ENCODE measurements around the gene DAG1. TPM values are rescaled to one million over a fixed set of nuclear protein-coding genes. Genes with fewer than 3 reads are reported as not detected.

The DAG1 gene
- total and polyA plus RNA-seq, 2 experiments from 2014 or later, result 29.9 to 152 TPM

DNA sequence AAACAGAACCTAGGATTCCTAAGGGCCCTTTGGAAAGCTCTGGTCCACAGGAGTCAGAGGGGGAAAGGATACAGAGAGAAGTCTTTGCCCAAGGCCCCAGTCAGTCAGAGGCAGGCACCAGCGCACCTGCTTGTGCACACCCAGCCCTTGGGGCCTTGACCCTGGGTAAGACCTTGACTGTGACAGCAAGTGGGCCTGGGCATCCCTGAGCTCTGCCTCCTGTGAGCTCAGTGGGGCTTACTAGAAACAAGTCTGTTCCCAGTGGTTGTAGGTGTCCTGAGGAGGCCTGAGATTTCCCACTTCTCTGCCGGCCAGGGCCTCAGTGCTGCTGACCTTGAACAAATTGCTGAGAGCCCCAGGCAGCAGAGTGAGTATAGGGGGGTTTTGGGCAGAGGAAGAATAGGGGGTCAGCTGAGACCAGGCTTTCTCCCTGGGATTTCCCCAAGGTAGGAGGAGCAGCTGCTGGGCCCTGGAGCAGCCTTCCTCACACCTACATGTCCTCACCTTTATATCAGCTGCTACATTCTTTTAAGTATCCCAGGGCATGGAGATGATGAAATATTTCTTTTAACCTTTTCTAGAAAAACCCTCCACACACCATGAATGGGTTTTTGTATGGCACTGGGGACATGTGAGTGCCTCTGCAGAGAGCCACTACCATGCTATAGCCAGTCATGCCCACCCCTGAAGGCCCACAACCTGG lies 9.7 kb upstream of the DAG1 start (continued):
- no peak for TF ChIP-seq ZNF331 (CRISPR knock-in tag; IDR thresholded peaks at IDR 0.05; ENCODE audit: low read depth)
- no peak for TF ChIP-seq POLR2AphosphoS5 (IDR thresholded peaks at IDR 0.05; ENCODE audit: low read depth)
- TF ChIP-seq ZNF114 (CRISPR knock-in tag; IDR thresholded peaks at IDR 0.05), result no peak
- no peak for TF ChIP-seq EZH2phosphoT487 (IDR thresholded peaks at IDR 0.05; ENCODE audit: unreplicated experiment)
- no peak for TF ChIP-seq CREB1 (CRISPR knock-in tag; IDR thresholded peaks at IDR 0.05; ENCODE audit: low read depth)

DNA sequence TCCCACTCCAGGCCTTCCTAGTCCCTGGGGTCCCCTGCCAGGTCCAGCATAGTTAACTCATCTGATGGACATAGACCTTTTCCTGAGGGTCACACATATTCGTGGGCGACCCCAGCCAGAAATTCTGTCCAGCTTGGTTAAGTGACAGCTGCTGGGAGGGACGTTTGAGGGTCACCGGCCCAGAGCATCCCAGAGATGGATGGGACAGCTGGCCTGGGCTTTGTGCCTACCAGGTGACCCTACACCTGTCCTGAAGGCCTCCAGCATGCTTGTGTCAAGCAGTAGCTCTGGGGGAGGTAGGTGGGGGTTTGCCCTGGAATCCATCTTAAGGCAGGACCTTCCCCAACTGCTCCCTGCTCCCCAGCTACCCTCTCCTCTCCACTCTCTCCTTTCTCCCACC lies 9.1 kb upstream of the DAG1 start:
- ATAC-seq, result no peak
- Histone ChIP-seq H3K9me2 (ENCODE audit: insufficient read depth) (no peaks in the 10 kb centered on the region), H3K36me3 (ENCODE audit: insufficient read depth) (no peaks in the 10 kb centered on the region), H4K20me1 (replicated peaks; ENCODE audit: insufficient read depth) (no peaks in the 10 kb centered on the region), H3K27me3 (ENCODE audit: insufficient read depth) (no peaks in the 10 kb centered on the region), H3K27ac (ENCODE audit: low read depth) (peak overlapping the region; percentile 99), H3K4me1 (ENCODE audit: insufficient read depth) (peaks cover 37% of the 10 kb centered on the region), H3F3A (replicated peaks; ENCODE audit: low read depth) (peaks cover 21% of the 10 kb centered on the region; the same call in 1 of the 2 replicates), H2AFZ (no peak overlapping the region), H3K4me3 (peak overlapping the region; percentile 29; the same call in 1 of the 2 replicates), H3K79me2 (replicated peaks; ENCODE audit: insufficient read depth) (no peaks in the 10 kb centered on the region), H3K4me2 (peak overlapping the region; percentile 75)
- peak overlapping the region; percentile 97 for H3K27ac Mint-ChIP-seq
- H3K9me3 Mint-ChIP-seq, result no peaks in the 10 kb centered on the region
- peak overlapping the region; percentile 54; the same call in 2 of the 3 replicates for H3K4me3 Mint-ChIP-seq
- TF ChIP-seq POLR2AphosphoS5 (IDR thresholded peaks at IDR 0.05; ENCODE audit: low read depth) (no peak), ZNF114 (CRISPR knock-in tag; IDR thresholded peaks at IDR 0.05) (no peak)
- TF ChIP-seq, protein P1, sequence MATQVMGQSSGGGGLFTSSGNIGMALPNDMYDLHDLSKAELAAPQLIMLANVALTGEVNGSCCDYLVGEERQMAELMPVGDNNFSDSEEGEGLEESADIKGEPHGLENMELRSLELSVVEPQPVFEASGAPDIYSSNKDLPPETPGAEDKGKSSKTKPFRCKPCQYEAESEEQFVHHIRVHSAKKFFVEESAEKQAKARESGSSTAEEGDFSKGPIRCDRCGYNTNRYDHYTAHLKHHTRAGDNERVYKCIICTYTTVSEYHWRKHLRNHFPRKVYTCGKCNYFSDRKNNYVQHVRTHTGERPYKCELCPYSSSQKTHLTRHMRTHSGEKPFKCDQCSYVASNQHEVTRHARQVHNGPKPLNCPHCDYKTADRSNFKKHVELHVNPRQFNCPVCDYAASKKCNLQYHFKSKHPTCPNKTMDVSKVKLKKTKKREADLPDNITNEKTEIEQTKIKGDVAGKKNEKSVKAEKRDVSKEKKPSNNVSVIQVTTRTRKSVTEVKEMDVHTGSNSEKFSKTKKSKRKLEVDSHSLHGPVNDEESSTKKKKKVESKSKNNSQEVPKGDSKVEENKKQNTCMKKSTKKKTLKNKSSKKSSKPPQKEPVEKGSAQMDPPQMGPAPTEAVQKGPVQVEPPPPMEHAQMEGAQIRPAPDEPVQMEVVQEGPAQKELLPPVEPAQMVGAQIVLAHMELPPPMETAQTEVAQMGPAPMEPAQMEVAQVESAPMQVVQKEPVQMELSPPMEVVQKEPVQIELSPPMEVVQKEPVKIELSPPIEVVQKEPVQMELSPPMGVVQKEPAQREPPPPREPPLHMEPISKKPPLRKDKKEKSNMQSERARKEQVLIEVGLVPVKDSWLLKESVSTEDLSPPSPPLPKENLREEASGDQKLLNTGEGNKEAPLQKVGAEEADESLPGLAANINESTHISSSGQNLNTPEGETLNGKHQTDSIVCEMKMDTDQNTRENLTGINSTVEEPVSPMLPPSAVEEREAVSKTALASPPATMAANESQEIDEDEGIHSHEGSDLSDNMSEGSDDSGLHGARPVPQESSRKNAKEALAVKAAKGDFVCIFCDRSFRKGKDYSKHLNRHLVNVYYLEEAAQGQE (IDR thresholded peaks at IDR 0.05; ENCODE audit: unreplicated experiment), result no peak
- TF ChIP-seq, protein P2, sequence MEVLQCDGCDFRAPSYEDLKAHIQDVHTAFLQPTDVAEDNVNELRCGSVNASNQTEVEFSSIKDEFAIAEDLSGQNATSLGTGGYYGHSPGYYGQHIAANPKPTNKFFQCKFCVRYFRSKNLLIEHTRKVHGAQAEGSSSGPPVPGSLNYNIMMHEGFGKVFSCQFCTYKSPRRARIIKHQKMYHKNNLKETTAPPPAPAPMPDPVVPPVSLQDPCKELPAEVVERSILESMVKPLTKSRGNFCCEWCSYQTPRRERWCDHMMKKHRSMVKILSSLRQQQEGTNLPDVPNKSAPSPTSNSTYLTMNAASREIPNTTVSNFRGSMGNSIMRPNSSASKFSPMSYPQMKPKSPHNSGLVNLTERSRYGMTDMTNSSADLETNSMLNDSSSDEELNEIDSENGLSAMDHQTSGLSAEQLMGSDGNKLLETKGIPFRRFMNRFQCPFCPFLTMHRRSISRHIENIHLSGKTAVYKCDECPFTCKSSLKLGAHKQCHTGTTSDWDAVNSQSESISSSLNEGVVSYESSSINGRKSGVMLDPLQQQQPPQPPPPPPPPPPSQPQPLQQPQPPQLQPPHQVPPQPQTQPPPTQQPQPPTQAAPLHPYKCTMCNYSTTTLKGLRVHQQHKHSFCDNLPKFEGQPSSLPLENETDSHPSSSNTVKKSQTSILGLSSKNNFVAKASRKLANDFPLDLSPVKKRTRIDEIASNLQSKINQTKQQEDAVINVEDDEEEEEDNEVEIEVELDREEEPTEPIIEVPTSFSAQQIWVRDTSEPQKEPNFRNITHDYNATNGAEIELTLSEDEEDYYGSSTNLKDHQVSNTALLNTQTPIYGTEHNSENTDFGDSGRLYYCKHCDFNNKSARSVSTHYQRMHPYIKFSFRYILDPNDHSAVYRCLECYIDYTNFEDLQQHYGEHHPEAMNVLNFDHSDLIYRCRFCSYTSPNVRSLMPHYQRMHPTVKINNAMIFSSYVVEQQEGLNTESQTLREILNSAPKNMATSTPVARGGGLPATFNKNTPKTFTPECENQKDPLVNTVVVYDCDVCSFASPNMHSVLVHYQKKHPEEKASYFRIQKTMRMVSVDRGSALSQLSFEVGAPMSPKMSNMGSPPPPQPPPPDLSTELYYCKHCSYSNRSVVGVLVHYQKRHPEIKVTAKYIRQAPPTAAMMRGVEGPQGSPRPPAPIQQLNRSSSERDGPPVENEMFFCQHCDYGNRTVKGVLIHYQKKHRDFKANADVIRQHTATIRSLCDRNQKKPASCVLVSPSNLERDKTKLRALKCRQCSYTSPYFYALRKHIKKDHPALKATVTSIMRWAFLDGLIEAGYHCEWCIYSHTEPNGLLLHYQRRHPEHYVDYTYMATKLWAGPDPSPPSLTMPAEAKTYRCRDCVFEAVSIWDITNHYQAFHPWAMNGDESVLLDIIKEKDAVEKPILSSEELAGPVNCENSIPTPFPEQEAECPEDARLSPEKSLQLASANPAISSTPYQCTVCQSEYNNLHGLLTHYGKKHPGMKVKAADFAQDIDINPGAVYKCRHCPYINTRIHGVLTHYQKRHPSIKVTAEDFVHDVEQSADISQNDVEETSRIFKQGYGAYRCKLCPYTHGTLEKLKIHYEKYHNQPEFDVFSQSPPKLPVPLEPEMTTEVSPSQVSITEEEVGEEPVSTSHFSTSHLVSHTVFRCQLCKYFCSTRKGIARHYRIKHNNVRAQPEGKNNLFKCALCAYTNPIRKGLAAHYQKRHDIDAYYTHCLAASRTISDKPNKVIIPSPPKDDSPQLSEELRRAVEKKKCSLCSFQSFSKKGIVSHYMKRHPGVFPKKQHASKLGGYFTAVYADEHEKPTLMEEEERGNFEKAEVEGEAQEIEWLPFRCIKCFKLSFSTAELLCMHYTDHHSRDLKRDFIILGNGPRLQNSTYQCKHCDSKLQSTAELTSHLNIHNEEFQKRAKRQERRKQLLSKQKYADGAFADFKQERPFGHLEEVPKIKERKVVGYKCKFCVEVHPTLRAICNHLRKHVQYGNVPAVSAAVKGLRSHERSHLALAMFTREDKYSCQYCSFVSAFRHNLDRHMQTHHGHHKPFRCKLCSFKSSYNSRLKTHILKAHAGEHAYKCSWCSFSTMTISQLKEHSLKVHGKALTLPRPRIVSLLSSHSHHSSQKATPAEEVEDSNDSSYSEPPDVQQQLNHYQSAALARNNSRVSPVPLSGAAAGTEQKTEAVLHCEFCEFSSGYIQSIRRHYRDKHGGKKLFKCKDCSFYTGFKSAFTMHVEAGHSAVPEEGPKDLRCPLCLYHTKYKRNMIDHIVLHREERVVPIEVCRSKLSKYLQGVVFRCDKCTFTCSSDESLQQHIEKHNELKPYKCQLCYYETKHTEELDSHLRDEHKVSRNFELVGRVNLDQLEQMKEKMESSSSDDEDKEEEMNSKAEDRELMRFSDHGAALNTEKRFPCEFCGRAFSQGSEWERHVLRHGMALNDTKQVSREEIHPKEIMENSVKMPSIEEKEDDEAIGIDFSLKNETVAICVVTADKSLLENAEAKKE (CRISPR knock-in tag; IDR thresholded peaks at IDR 0.05), result no peak
- TF ChIP-seq, protein P3, sequence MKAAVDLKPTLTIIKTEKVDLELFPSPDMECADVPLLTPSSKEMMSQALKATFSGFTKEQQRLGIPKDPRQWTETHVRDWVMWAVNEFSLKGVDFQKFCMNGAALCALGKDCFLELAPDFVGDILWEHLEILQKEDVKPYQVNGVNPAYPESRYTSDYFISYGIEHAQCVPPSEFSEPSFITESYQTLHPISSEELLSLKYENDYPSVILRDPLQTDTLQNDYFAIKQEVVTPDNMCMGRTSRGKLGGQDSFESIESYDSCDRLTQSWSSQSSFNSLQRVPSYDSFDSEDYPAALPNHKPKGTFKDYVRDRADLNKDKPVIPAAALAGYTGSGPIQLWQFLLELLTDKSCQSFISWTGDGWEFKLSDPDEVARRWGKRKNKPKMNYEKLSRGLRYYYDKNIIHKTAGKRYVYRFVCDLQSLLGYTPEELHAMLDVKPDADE (IDR thresholded peaks at IDR 0.05), result no peak
- H3K27me3 Mint-ChIP-seq (ENCODE audit: insufficient read depth, low read depth, poor library complexity), result peaks cover 8% of the 10 kb centered on the region
- DNase-seq (ENCODE audit: low spot score), result no peak
- H3K36me3 Mint-ChIP-seq (ENCODE audit: low read depth), result no peaks in the 10 kb centered on the region; the same call in 2 of the 3 replicates
- peaks cover 47% of the 10 kb centered on the region for H3K4me1 Mint-ChIP-seq
